ENCODE measurements around the gene CIPC.

- TF ChIP-seq EZH2 (IDR thresholded peaks at IDR 0.05; ENCODE audit: low read depth) (no peak), CTCF (conservative IDR thresholded peaks at IDR 0.05) (no peak; the same call in 1 of the 2 replicates)
These were observed 683 bp downstream of the CIPC start for GRCh38 chr14:77098529-77099353.
